NCI-H187 (cell line): ENCODE results near the gene C14orf180.

Source experiments
- DNase-seq, 2 experiments: peaks; one replicate each; lab custom pipeline; 2025; lab: John Stamatoyannopoulos, UW

C14orf180 gene

GRCh38 chr14:104579507-104579906 lies at the start of gene C14orf180:
TSS of gene C14orf180 (plus strand) at chr14:104579764. CDS start at chr14:104586431, 6,667 bp downstream.
- no peak for DNase-seq

GRCh38 chr14:104530646-104531045 lies 48.9 kb upstream of the C14orf180 start:
- no peak for DNase-seq

GRCh38 chr14:104531421-104532190 lies 48.0 kb upstream of the C14orf180 start:
- no peak for DNase-seq

GRCh38 chr14:104532191-104532555 lies 47.4 kb upstream of the C14orf180 start:
- DNase-seq = no peak

GRCh38 chr14:104534036-104534435 lies 45.5 kb upstream of the C14orf180 start:
- no peak for DNase-seq

- no peak for DNase-seq
Observed at GRCh38 chr14:104536942-104537612, 42.5 kb upstream of the C14orf180 start.

GRCh38 chr14:104537613-104537988 lies 42.0 kb upstream of the C14orf180 start:
- no peak for DNase-seq

GRCh38 chr14:104541905-104542465 lies 37.6 kb upstream of the C14orf180 start:
- no peak for DNase-seq

- no peak for DNase-seq
Observed at GRCh38 chr14:104542871-104543830, 36.4 kb upstream of the C14orf180 start.

- no peak for DNase-seq
Observed at GRCh38 chr14:104544362-104544961, 35.1 kb upstream of the C14orf180 start.

GRCh38 chr14:104545151-104545941 lies 34.2 kb upstream of the C14orf180 start:
- DNase-seq = no peak

GRCh38 chr14:104545942-104546501 lies 33.5 kb upstream of the C14orf180 start:
- no peak for DNase-seq

- DNase-seq = no peak
Observed at GRCh38 chr14:104546591-104547309, 32.8 kb upstream of the C14orf180 start.

- DNase-seq = no peak
Observed at GRCh38 chr14:104547310-104547997, 32.1 kb upstream of the C14orf180 start.

GRCh38 chr14:104547998-104548700 lies 31.4 kb upstream of the C14orf180 start:
- no peak for DNase-seq

GRCh38 chr14:104548802-104549535 lies 30.6 kb upstream of the C14orf180 start:
- DNase-seq = no peak

- no peak for DNase-seq
Observed at GRCh38 chr14:104549536-104550339, 29.8 kb upstream of the C14orf180 start.
